Middle frontal gyrus (tissue), 1 donor: ENCODE data around the gene ETDC.

Experiments
- DNase-seq: peaks from one replicate; pipeline ENCODE4 v3.0.0-alpha.2; 2015; ENCODE audit warnings: low spot score; ENCODE audit errors: extremely low spot score

The ETDC gene

GRCh38 chrX:135345107-135345589 is 35.9 kb downstream of the ETDC start:
- no peak for DNase-seq

GRCh38 chrX:135346975-135347374 is 37.7 kb downstream of the ETDC start:
- DNase-seq: no peak

DNA sequence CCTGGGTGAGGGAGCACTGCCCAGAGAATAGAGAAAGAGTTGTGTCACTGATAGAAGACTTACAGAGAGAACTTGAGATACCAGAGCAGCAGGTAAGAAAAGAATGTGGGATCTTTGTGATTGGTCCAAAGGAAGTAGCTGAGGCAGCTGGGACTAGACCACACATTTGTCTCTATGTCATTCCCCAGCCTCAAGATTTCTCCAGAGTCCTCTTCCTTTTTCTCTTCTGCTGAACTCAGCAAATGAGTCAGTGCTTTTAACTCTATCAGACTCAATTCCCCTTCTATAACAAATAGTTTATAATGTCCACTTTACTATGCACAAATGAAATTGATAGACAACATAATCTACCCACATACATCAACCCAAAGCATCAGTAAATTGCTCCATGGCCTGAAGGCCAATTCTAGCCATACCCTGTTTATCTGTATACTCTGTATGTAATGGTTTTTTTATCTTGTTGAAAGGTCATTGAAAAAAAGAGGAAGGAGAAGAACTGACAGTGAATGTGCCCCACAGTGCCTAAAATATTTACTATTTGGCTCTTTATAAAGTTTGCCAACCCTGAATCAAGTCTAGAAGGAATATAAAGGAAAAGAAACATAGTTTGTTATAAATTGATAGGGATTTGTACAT is 38.2 kb downstream of the ETDC start:
- DNase-seq: no peak

GRCh38 chrX:135354288-135354687 is 45.0 kb downstream of the ETDC start:
- no peak for DNase-seq
